A549 (cell line): ENCODE measurements around the gene ZNF615.

Source experiments
- BCL3 ChIP-seq: fragments of >200 bp; sonication (Bioruptor Twin); formaldehyde crosslinking; IDR thresholded peaks from 3 replicates; pipeline ENCODE4 v1.6.1; 2016
- POLR2A ChIP-seq: IDR thresholded peaks from 2 replicates; pipeline ENCODE4 v1.6.1; 2012; ENCODE audit warnings: mild to moderate bottlenecking, low read length
- RAD21 ChIP-seq, 2 experiments: fragments of >200 bp in 1 of 2; sonication (Bioruptor Twin) in 1 of 2; formaldehyde crosslinking in 1 of 2; IDR thresholded peaks in 1 of 2; conservative IDR thresholded peaks in 1 of 2; 2 replicates in 1 of 2; 3 replicates in 1 of 2; pipeline ENCODE4 v1.6.1; 2012 to 2018; ENCODE audit warnings: inconsistent platforms in 1 of 2
- SREBF2 ChIP-seq: fragments of 450-650 bp; IDR thresholded peaks from 2 replicates; pipeline ENCODE4 v1.6.1; 2014; ENCODE audit warnings: mild to moderate bottlenecking, moderate library complexity
- TF ChIP-seq, protein P1 (sequence below): fragments of >200 bp; sonication (Bioruptor Twin); formaldehyde crosslinking; IDR thresholded peaks from 3 replicates; pipeline ENCODE4 v1.5.1; 2016

GRCh38 chr19:52039169-52039568, 31.2 kb upstream of the ZNF615 start:
- TF ChIP-seq, protein P1, sequence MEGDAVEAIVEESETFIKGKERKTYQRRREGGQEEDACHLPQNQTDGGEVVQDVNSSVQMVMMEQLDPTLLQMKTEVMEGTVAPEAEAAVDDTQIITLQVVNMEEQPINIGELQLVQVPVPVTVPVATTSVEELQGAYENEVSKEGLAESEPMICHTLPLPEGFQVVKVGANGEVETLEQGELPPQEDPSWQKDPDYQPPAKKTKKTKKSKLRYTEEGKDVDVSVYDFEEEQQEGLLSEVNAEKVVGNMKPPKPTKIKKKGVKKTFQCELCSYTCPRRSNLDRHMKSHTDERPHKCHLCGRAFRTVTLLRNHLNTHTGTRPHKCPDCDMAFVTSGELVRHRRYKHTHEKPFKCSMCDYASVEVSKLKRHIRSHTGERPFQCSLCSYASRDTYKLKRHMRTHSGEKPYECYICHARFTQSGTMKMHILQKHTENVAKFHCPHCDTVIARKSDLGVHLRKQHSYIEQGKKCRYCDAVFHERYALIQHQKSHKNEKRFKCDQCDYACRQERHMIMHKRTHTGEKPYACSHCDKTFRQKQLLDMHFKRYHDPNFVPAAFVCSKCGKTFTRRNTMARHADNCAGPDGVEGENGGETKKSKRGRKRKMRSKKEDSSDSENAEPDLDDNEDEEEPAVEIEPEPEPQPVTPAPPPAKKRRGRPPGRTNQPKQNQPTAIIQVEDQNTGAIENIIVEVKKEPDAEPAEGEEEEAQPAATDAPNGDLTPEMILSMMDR, result no peak
- TF ChIP-seq BCL3, result no peak
- no peak for TF ChIP-seq SREBF2
- TF ChIP-seq RAD21 (conservative IDR thresholded peaks at IDR 0.05 in 1 of 2, IDR thresholded peaks at IDR 0.05 in 1 of 2), result no peak
- no peak for TF ChIP-seq POLR2A
